ENCODE measurements around the gene RGS4. TPM values are rescaled to one million over a fixed set of nuclear protein-coding genes. Genes with fewer than 3 reads are reported as not detected.

Gene RGS4
- total RNA-seq, 4 donors from 2014 or later, result 12.0 to 121 (median 66.8) TPM

DNA sequence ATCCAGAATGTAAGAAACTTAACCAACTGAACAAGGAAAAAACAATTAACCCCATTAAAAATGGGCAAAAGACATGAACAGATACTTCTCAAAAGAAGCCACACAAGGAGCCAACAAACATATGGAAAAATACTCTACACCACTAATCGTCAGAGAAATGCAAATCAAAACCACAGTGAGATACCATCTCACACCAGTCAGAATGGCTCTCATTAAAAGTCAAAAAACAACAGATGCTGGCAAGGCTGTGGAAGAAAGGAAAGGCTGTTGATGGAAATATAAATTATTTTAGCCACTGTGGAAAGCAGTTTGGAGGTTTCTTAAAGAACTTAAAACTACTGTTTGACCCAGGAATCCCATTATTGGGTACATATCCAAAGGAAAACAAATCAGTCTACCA, 51.2 kb downstream of the RGS4 start:
- ATAC-seq, result no peak
- H3K4me3 ChIP-seq, result no peak overlapping the region
- TF ChIP-seq POLR2A (IDR thresholded peaks at IDR 0.05) (no peak), EP300 (IDR thresholded peaks at IDR 0.05) (no peak), POLR2AphosphoS5 (IDR thresholded peaks at IDR 0.05) (no peak)
- TF ChIP-seq, protein P1, sequence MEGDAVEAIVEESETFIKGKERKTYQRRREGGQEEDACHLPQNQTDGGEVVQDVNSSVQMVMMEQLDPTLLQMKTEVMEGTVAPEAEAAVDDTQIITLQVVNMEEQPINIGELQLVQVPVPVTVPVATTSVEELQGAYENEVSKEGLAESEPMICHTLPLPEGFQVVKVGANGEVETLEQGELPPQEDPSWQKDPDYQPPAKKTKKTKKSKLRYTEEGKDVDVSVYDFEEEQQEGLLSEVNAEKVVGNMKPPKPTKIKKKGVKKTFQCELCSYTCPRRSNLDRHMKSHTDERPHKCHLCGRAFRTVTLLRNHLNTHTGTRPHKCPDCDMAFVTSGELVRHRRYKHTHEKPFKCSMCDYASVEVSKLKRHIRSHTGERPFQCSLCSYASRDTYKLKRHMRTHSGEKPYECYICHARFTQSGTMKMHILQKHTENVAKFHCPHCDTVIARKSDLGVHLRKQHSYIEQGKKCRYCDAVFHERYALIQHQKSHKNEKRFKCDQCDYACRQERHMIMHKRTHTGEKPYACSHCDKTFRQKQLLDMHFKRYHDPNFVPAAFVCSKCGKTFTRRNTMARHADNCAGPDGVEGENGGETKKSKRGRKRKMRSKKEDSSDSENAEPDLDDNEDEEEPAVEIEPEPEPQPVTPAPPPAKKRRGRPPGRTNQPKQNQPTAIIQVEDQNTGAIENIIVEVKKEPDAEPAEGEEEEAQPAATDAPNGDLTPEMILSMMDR (IDR thresholded peaks at IDR 0.05), result no peak
- 67 to 78% methylated on average over 1 of the region's 1 CpG for WGBS, 2 donors (ENCODE audit: low coverage in 1 of 2)
- peaks cover 0 to 14% (median 0%) of the 10 kb centered on the region in 3 donors for H3K4me1 ChIP-seq
- H3K36me3 ChIP-seq, result no peaks in the 10 kb centered on the region
- H3K9me3 ChIP-seq, result no peaks in the 10 kb centered on the region
- no peak overlapping the region for H3K27ac ChIP-seq
- H3K27me3 ChIP-seq, result no peaks in the 10 kb centered on the region

DNA sequence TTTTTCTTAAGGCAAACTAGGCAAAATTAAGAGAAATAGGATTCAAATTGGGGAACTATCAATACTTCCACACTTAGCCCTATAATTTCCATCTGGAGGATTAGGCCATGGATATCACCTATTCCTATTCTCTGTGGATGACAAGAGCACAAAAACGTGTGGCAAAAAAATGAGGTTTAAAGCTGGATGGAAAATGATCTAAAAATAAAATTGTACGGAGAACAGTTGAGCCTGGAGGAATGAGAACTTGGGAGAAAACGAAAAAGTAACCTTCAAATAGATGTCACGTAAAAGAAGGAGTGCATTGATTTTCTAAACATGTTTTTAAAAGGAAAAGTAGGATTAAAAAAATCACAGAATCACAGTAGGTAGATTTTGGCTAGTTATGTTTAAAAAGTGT, 55.7 kb downstream of the RGS4 start:
- Histone ChIP-seq H3K4me3 (no peak overlapping the region), H3K27ac (peak overlapping the region; percentile 73 to 91 (median 78)), H3K4me1 (peaks cover 0 to 36% (median 2%) of the 10 kb centered on the region in 3 donors), H3K36me3 (no peaks in the 10 kb centered on the region), H3K27me3 (no peaks in the 10 kb centered on the region), H3K9me3 (no peaks in the 10 kb centered on the region)
- 24 to 31% methylated on average over 3 to 4 of the region's 4 CpGs for WGBS, 2 donors (ENCODE audit: low coverage in 1 of 2)
- ATAC-seq, result peak; percentile 66
- TF ChIP-seq POLR2AphosphoS5 (IDR thresholded peaks at IDR 0.05), result peak; percentile 59
- TF ChIP-seq, protein P1 (IDR thresholded peaks at IDR 0.05), result no peak

Other genes with a start within 250 kb of the RGS4 start
- not detected for gene CCDC190, start 208.2 kb upstream of the RGS4 start, total RNA-seq
- gene RGS5, start 133.6 kb downstream of the RGS4 start, total RNA-seq, result 100 to 1,000 TPM; 267 to 427 (median 386) TPM

Measured in gastroesophageal sphincter (tissue), 4 donors.